Measurements from ENCODE around the gene CAMSAP2.

- TF ChIP-seq, protein P1, sequence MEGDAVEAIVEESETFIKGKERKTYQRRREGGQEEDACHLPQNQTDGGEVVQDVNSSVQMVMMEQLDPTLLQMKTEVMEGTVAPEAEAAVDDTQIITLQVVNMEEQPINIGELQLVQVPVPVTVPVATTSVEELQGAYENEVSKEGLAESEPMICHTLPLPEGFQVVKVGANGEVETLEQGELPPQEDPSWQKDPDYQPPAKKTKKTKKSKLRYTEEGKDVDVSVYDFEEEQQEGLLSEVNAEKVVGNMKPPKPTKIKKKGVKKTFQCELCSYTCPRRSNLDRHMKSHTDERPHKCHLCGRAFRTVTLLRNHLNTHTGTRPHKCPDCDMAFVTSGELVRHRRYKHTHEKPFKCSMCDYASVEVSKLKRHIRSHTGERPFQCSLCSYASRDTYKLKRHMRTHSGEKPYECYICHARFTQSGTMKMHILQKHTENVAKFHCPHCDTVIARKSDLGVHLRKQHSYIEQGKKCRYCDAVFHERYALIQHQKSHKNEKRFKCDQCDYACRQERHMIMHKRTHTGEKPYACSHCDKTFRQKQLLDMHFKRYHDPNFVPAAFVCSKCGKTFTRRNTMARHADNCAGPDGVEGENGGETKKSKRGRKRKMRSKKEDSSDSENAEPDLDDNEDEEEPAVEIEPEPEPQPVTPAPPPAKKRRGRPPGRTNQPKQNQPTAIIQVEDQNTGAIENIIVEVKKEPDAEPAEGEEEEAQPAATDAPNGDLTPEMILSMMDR (IDR thresholded peaks at IDR 0.05; ENCODE audit: low read length): no peak
- TF ChIP-seq EZH2 (IDR thresholded peaks at IDR 0.05; ENCODE audit: borderline replicate concordance, low read length): no peak
These were observed 67.0 kb downstream of the CAMSAP2 start for GRCh38 chr1:200805719-200806118.
